ENCODE measurements around the gene COPS7B.
A peak's percentile ranks its signal among the peaks of the same experiment; 100 is the strongest.

COPS7B gene

DNA sequence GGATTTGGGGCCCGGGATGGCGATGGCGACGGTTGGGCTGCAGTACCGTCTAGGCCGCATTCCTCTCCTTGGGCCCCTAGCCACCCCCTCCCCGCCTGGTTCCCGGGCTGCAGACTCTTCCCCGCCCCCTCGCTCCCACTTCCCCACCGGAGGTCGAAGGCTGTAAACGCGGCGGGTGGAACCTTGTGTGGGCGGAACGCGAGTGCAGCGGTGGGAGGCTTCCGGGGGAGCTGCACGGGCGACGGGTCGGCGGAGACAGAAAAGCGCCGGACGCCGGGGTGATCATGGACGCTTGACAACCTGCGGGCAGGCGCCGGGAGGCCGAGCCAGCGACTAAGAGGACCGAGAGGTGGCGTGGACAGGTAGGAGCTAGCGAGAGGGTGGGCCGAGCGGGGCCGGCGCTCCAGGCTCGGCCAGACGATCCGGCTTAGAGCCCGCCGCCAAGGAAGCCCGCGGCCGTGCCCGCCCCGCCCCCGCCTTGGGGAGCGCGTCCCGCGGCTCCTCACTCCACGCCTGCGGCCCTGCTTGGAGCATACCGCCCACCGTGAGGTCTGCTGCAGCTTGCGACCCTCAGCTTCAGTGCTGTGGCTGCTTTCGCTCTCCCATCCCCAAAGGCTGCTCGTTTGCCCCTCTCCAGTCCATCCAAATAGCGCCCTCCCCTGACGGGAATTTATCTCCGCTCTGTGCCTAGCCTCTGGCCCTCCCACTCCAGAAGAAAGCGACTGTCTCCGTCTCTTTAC is at the start of gene COPS7B:
TSS of gene COPS7B (plus strand) at position 269 of the 740 bp plus-strand sequence. CDS start 2,126 bp downstream, outside the sequence.
- TF ChIP-seq GATA3 (IDR thresholded peaks at IDR 0.05; ENCODE audit: low read depth, low read length) (no peak), GATA2 (IDR thresholded peaks at IDR 0.05; ENCODE audit: low read depth, low read length) (peak; percentile 10; the same call in 1 of the 2 replicates)

DNA sequence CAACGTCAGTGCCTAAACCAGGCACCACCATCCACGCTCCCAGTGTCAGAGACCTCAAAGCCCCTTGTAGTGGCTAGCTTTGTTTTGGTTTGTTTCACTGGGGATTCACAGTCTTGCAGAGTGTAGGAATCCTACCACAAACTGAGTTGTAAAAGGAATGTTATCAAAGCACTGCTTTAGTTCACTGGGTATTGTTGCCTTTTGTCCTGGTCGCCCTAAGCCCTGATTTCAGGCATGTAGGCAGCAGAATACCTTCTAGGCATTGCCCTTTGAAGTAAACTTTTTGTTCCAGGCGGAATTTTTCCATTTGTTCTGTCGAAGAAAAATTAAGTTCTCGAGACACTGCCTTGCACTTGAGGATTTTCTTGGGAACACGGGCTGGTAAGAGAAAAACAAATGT is 48.5 kb upstream of the COPS7B start:
- TF ChIP-seq GATA2 (IDR thresholded peaks at IDR 0.05; ENCODE audit: low read depth, low read length) (no peak), GATA3 (IDR thresholded peaks at IDR 0.05; ENCODE audit: low read depth, low read length) (no peak)

GRCh38 chr2:231743376-231744116 is 42.7 kb upstream of the COPS7B start:
- TF ChIP-seq GATA2 (IDR thresholded peaks at IDR 0.05; ENCODE audit: low read depth, low read length) (no peak), GATA3 (IDR thresholded peaks at IDR 0.05; ENCODE audit: low read depth, low read length) (no peak)

GRCh38 chr2:231745303-231746038 is 40.8 kb upstream of the COPS7B start:
- no peak for TF ChIP-seq GATA3 (IDR thresholded peaks at IDR 0.05; ENCODE audit: low read depth, low read length)
- TF ChIP-seq GATA2 (IDR thresholded peaks at IDR 0.05; ENCODE audit: low read depth, low read length): no peak

- TF ChIP-seq GATA3 (IDR thresholded peaks at IDR 0.05; ENCODE audit: low read depth, low read length): no peak
- no peak for TF ChIP-seq GATA2 (IDR thresholded peaks at IDR 0.05; ENCODE audit: low read depth, low read length)
Observed at GRCh38 chr2:231751042-231751815, 35.0 kb upstream of the COPS7B start.

- no peak for TF ChIP-seq GATA2 (IDR thresholded peaks at IDR 0.05; ENCODE audit: low read depth, low read length)
Observed at GRCh38 chr2:231752061-231752460, 34.2 kb upstream of the COPS7B start.

- TF ChIP-seq GATA2 (IDR thresholded peaks at IDR 0.05; ENCODE audit: low read depth, low read length) (no peak), GATA3 (IDR thresholded peaks at IDR 0.05; ENCODE audit: low read depth, low read length) (no peak)
Observed at GRCh38 chr2:231761735-231762134, 24.5 kb upstream of the COPS7B start.

- no peak for TF ChIP-seq GATA2 (IDR thresholded peaks at IDR 0.05; ENCODE audit: low read depth, low read length)
- no peak for TF ChIP-seq GATA3 (IDR thresholded peaks at IDR 0.05; ENCODE audit: low read depth, low read length)
Observed at GRCh38 chr2:231764124-231764523, 22.1 kb upstream of the COPS7B start.

DNA sequence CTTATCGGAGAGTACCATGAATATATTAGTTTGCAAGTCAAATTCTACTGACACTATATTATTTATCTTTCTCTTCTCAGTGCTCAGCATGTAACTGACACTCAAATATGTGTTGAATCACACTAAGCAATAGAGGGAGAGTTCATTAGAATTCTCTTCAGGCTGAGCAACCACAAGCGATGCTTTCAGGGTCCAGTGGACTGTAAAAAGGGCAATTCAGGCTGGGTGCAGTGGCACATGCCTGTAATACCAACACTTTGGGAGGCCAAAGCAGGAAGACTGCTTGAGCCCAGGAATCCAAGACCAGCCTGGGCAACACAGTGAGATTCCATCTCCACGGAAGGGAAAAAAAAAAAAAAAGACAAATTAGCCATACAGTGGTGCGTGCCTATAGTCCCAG is 21.5 kb upstream of the COPS7B start:
- TF ChIP-seq GATA3 (IDR thresholded peaks at IDR 0.05; ENCODE audit: low read depth, low read length) (no peak), GATA2 (IDR thresholded peaks at IDR 0.05; ENCODE audit: low read depth, low read length) (no peak)

DNA sequence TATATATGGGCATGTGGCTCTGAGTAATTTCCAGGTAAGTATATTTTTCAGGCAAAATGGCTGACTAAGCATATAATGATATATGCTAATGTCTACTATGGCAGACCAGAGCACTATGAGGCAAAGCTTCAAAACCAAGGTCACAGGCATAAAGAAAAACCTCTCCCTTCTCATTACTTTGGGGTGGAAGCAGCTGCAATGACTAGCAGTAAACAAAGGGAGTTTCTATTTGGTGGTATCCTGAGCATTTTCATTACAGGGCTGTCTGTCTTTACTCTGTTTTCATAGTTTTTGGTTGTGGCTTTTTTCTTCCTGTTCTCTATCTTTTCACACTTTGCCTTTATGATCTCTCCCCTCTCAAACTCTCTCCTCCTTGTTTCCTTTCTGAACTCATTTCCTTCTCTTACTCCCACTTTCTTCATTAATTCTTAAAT is 20.7 kb upstream of the COPS7B start:
- TF ChIP-seq GATA2 (IDR thresholded peaks at IDR 0.05; ENCODE audit: low read depth, low read length) (no peak), GATA3 (IDR thresholded peaks at IDR 0.05; ENCODE audit: low read depth, low read length) (no peak)

- no peak for TF ChIP-seq GATA2 (IDR thresholded peaks at IDR 0.05; ENCODE audit: low read depth, low read length)
Observed at GRCh38 chr2:231769170-231770136, 16.8 kb upstream of the COPS7B start.

DNA sequence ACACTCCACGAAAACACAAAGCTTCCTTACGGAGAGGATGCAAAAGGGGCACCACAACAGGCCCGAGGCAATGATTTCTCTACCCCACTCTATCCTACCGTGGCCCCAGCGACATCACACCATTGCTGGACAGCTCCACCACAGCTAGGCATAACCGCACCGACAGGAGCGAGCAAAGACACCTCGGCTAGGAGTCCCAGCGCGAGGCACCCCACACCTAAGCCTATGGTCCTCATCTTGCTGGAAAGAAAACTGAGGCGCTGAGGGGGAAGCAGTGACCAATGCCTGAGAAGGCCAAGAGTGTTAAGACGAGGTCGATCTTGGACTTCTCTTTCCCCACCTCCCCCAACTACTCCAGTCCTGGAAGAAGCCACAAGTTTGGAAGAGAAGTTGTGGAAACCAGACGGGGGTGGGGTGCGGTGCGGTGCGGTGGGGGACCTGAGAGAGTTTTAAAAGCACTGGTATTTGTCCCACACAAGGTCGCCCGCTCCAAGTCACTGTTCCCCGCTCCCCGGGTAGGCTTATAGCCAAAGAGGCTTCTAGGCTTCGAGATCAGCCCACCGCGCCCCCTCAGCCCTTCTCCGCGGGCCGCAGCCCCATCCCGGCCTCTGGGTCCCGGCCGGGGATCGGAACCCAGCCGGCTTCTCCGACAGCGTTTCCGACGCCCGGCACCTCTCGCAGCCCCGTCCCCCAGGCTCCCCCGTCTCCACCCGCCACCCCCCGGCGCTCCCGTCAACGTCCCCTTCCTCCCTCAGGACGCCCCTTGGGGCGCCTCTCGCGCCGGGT is 5.9 kb upstream of the COPS7B start:
- TF ChIP-seq GATA3 (IDR thresholded peaks at IDR 0.05; ENCODE audit: low read depth, low read length) (no peak), GATA2 (IDR thresholded peaks at IDR 0.05; ENCODE audit: low read depth, low read length) (no peak)
